Smooth muscle cell of the pulmonary artery (primary cell): ENCODE results near the gene DLL3. TPM values are rescaled to one million over a fixed set of nuclear protein-coding genes. Genes with fewer than 3 reads are reported as not detected.

Source experiments
- total RNA-seq: library from RNA; depleted of rRNA; stranded (reverse); fragments of >200 nt; gene quantifications from 2 replicates; pipeline ENCODE4 v1.2.3, GENCODE V29; 2014

Gene DLL3
- total RNA-seq, result 0.13 and 0.23 TPM in 2 replicates

GRCh38 chr19:39498798-39499642, at the start of gene DLL3:
DLL3 (plus strand) TSS chr19:39498947; CDS start chr19:39498975, 28 bp downstream.

DNA sequence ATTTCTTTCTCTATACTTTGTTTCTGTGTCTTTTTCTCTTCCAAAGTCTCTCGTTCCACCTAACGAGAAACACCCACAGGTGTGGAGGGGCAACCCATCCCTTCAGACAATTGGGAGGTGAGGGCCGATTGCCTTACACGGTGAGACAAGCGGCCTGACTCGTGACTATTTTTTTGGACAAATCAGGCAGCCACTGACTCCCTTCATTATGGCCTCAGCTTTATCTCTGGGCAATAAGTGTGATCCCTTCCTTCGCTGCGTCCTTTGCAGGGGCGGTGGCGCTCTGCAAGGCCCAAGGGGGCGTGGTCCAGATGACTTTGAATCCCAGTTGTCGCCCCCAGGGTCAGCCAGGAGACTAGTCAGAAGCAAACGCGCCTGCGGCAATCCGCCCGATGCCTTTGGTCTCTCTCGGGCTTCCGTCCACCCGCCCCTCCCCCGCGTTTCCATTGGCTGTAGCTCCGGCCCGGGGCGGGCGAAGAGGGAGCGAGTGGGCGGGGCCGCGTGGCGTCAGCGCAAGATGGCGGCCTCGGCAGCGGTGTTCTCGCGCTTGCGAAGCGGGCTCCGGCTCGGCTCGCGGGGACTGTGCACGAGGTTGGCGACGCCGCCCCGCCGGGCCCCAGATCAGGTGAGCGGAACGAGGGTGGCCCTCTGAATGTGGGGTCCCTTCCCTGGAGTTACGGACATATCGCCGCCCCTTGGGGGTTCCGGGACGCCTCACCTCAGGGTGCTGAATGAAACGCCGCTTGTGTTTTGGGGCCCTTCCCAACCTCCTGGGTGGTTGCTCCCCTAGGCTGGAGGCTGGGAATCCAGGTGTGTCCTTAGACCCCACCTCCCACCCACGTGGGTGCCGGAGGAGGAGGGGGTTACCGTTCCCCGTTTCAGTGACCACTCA, 18.2 kb upstream of the DLL3 start, which contains the start of gene TIMM50:
TSS of gene TIMM50 (plus strand) at position 502 of the 892 bp plus-strand sequence. CDS start at position 518, 16 bp downstream.

GRCh38 chr19:39514840-39515550, 16.2 kb downstream of the DLL3 start, which contains the start of gene SELENOV:
SELENOV (plus strand) TSS chr19:39515139; CDS start chr19:39515213, 74 bp downstream.

GRCh38 chr19:39532233-39533002, 33.7 kb downstream of the DLL3 start, which contains the start of gene EID2B:
EID2B (minus strand) TSS chr19:39532852; CDS start chr19:39532802, 50 bp downstream.

GRCh38 chr19:39539518-39540332, 41.0 kb downstream of the DLL3 start, which contains the start of gene EID2:
EID2 (minus strand) TSS chr19:39540161; CDS start chr19:39540079, 82 bp downstream.

Other genes with a start within 250 kb of the DLL3 start
- gene IFNL2, start 230.6 kb upstream of the DLL3 start, total RNA-seq, result not detected in 2 replicates
- gene IFNL1, start 202.5 kb upstream of the DLL3 start, total RNA-seq, result not detected in 2 replicates
- gene LRFN1, start 178.1 kb upstream of the DLL3 start, total RNA-seq, result 0.26 and 0.50 TPM in 2 replicates
- 0.39 TPM in 1 of 2 replicates, not detected in the other for gene GMFG, start 162.9 kb upstream of the DLL3 start, total RNA-seq
- gene SAMD4B, start 156.5 kb upstream of the DLL3 start, total RNA-seq, result 91.9 and 106 TPM in 2 replicates
- 23.2 and 26.5 TPM in 2 replicates for gene PAF1, start 107.8 kb upstream of the DLL3 start, total RNA-seq
- 18.0 and 24.8 TPM in 2 replicates for gene MED29, start 107.6 kb upstream of the DLL3 start, total RNA-seq
- gene ZFP36, start 92.1 kb upstream of the DLL3 start, total RNA-seq, result 3.0 and 3.3 TPM in 2 replicates
- 28.3 and 35.1 TPM in 2 replicates for gene PLEKHG2, start 86.3 kb upstream of the DLL3 start, total RNA-seq
- gene RPS16, start 63.0 kb upstream of the DLL3 start, total RNA-seq, result 78.3 and 93.2 TPM in 2 replicates
- gene SUPT5H, start 53.4 kb upstream of the DLL3 start, total RNA-seq, result 63.9 and 66.3 TPM in 2 replicates
- gene TIMM50, start 18.1 kb upstream of the DLL3 start, total RNA-seq, result 49.0 and 52.6 TPM in 2 replicates
- not detected in 2 replicates for gene SELENOV, start 16.2 kb downstream of the DLL3 start, total RNA-seq
- 2.1 and 2.7 TPM in 2 replicates for gene EID2B, start 33.9 kb downstream of the DLL3 start, total RNA-seq
- gene EID2, start 41.2 kb downstream of the DLL3 start, total RNA-seq, result 8.4 and 11.1 TPM in 2 replicates
- not detected in 2 replicates for gene LGALS13, start 103.6 kb downstream of the DLL3 start, total RNA-seq
- gene LGALS16, start 157.0 kb downstream of the DLL3 start, total RNA-seq, result not detected in 2 replicates
- gene LGALS14, start 205.5 kb downstream of the DLL3 start, total RNA-seq, result not detected in 2 replicates
- not detected in 2 replicates for gene CLC, start 239.1 kb downstream of the DLL3 start, total RNA-seq